H9 (cell line): ENCODE results near the gene ICE2. TPM values are rescaled to one million over a fixed set of nuclear protein-coding genes. Genes with fewer than 3 reads are reported as not detected.

Experiments used
- DNase-seq: peaks from one replicate; pipeline ENCODE4 v3.0.0-alpha.2; 2017
- H2AFZ ChIP-seq: one replicate; pipeline ENCODE4 v1.6.1; 2013; ENCODE audit warnings: mild to moderate bottlenecking, low read length, control low read depth, moderate library complexity
- H2AK5ac ChIP-seq: 2 replicates; pipeline ENCODE4 v1.6.1; 2013; ENCODE audit warnings: low read length, control low read depth, mixed read lengths; ENCODE audit not compliant: insufficient read length
- H2BK120ac ChIP-seq: one replicate; pipeline ENCODE4 v1.6.1; 2013; ENCODE audit warnings: low read depth, mild to moderate bottlenecking, low read length, control low read depth, inconsistent platforms; ENCODE audit not compliant: poor library complexity, severe bottlenecking
- H2BK12ac ChIP-seq: 2 replicates; pipeline ENCODE4 v1.6.1; 2013; ENCODE audit warnings: low read length, control low read depth, mixed read lengths, low read depth; ENCODE audit not compliant: insufficient read length
- H2BK15ac ChIP-seq: 2 replicates; pipeline ENCODE4 v1.6.1; 2013; ENCODE audit warnings: low read depth, low read length, control low read depth
- H2BK20ac ChIP-seq: one replicate; pipeline ENCODE4 v1.6.1; 2013; ENCODE audit warnings: low read depth, mild to moderate bottlenecking, low read length, control low read depth, inconsistent platforms; ENCODE audit not compliant: poor library complexity, severe bottlenecking
- H2BK5ac ChIP-seq: 2 replicates; pipeline ENCODE4 v1.6.1; 2013; ENCODE audit warnings: low read length, control low read depth, mixed read lengths; ENCODE audit not compliant: insufficient read length
- H3K14ac ChIP-seq: 2 replicates; pipeline ENCODE4 v1.6.1; 2013; ENCODE audit warnings: low read length, control low read depth; ENCODE audit not compliant: insufficient read depth
- H3K18ac ChIP-seq: 2 replicates; pipeline ENCODE4 v1.6.1; 2013; ENCODE audit warnings: low read depth, mild to moderate bottlenecking, mixed read lengths, low read length, control low read depth; ENCODE audit not compliant: insufficient read length
- H3K23ac ChIP-seq: 2 replicates; pipeline ENCODE4 v1.6.1; 2013; ENCODE audit warnings: low read length, control low read depth, mixed read lengths, low read depth; ENCODE audit not compliant: insufficient read length
- H3K23me2 ChIP-seq: 2 replicates; pipeline ENCODE4 v1.6.1; 2013; ENCODE audit warnings: low read depth, mild to moderate bottlenecking, mixed read lengths, low read length, control low read depth; ENCODE audit not compliant: insufficient read length, poor library complexity, severe bottlenecking
- H3K27ac ChIP-seq: 2 replicates; pipeline ENCODE4 v1.5.1; 2013; ENCODE audit warnings: low read length, control low read depth, mixed read lengths, low read depth; ENCODE audit not compliant: insufficient read length
- H3K27me3 ChIP-seq: 2 replicates; pipeline ENCODE4 v1.6.1; 2013; ENCODE audit warnings: low read length, control low read depth, inconsistent platforms; ENCODE audit not compliant: insufficient read depth
- H3K4ac ChIP-seq: 2 replicates; pipeline ENCODE4 v1.6.1; 2013; ENCODE audit warnings: low read depth, mild to moderate bottlenecking, control low read depth, inconsistent platforms, low read length, moderate library complexity
- H3K4me1 ChIP-seq: 2 replicates; pipeline ENCODE4 v1.6.1; 2013; ENCODE audit warnings: low read length, control low read depth, inconsistent platforms; ENCODE audit not compliant: insufficient read depth
- H3K4me2 ChIP-seq: 2 replicates; pipeline ENCODE4 v1.6.1; 2013; ENCODE audit warnings: low read length, control low read depth, mixed read lengths; ENCODE audit not compliant: insufficient read length, insufficient read depth
- H3K56ac ChIP-seq: 2 replicates; pipeline ENCODE4 v1.6.1; 2013; ENCODE audit warnings: low read depth, mild to moderate bottlenecking, mixed read lengths, low read length, control low read depth; ENCODE audit not compliant: insufficient read length
- H3K79me1 ChIP-seq: 2 replicates; pipeline ENCODE4 v1.6.1; 2013; ENCODE audit warnings: low read depth, mild to moderate bottlenecking, moderate library complexity, low read length, control low read depth, inconsistent platforms; ENCODE audit not compliant: insufficient read depth, poor library complexity, severe bottlenecking
- H3K79me2 ChIP-seq: 2 replicates; pipeline ENCODE4 v1.6.1; 2013; ENCODE audit warnings: low read length, control low read depth, inconsistent platforms; ENCODE audit not compliant: insufficient read depth
- H3K9ac ChIP-seq: 2 replicates; pipeline ENCODE4 v1.6.1; 2013; ENCODE audit warnings: low read length, control low read depth, mixed read lengths; ENCODE audit not compliant: insufficient read length; ENCODE audit errors: extremely low read depth
- H3K9me3 ChIP-seq: one replicate; pipeline ENCODE4 v1.6.1; 2013; ENCODE audit warnings: low read depth, low read length, inconsistent platforms; ENCODE audit not compliant: control insufficient read depth
- H3T11ph ChIP-seq: one replicate; pipeline ENCODE4 v1.6.1; 2013; ENCODE audit warnings: mild to moderate bottlenecking, low read length, control low read depth, inconsistent platforms
- H4K20me1 ChIP-seq: one replicate; pipeline ENCODE4 v1.6.1; 2013; ENCODE audit not compliant: control insufficient read depth, insufficient read length, insufficient read depth
- H4K5ac ChIP-seq: 2 replicates; pipeline ENCODE4 v1.6.1; 2013; ENCODE audit warnings: low read depth, mild to moderate bottlenecking, mixed read lengths, low read length, control low read depth; ENCODE audit not compliant: insufficient read length
- H4K8ac ChIP-seq: replicated peaks from 2 replicates; pipeline ENCODE4 v1.6.1; 2013; ENCODE audit warnings: low read length, control low read depth, mixed read lengths, low read depth; ENCODE audit not compliant: insufficient read length
- H4K91ac ChIP-seq: 2 replicates; pipeline ENCODE4 v1.6.1; 2013; ENCODE audit warnings: low read depth, mild to moderate bottlenecking, moderate library complexity, mixed read lengths, low read length, control low read depth; ENCODE audit not compliant: insufficient read length
- H3K27ac Mint-ChIP-seq, 3 experiments: 2 replicates in 2 of 3; 3 replicates in 1 of 3; pipeline ENCODE4 v1.8.0; 2020 to 2021; ENCODE audit warnings: mixed read lengths in 3 of 3, mild to moderate bottlenecking in 1 of 3, moderate library complexity in 1 of 3
- H3K27me3 Mint-ChIP-seq: 2 replicates; pipeline ENCODE4 v1.8.0; 2021; ENCODE audit warnings: low read depth, mild to moderate bottlenecking, moderate library complexity, mixed read lengths
- H3K36me3 Mint-ChIP-seq, 3 experiments: 2 replicates in 2 of 3; 3 replicates in 1 of 3; pipeline ENCODE4 v1.8.0; 2020 to 2021; ENCODE audit warnings: low read depth in 3 of 3, mixed read lengths in 3 of 3; ENCODE audit not compliant: insufficient read depth in 1 of 3
- H3K4me1 Mint-ChIP-seq, 2 experiments: 2 replicates each; pipeline ENCODE4 v1.8.0; 2020; ENCODE audit warnings: mixed read lengths in 2 of 2
- H3K4me3 Mint-ChIP-seq, 2 experiments: 2 replicates in 1 of 2; 3 replicates in 1 of 2; pipeline ENCODE4 v1.8.0; 2020 to 2021; ENCODE audit warnings: mild to moderate bottlenecking in 2 of 2, mixed read lengths in 2 of 2, moderate library complexity in 1 of 2
- H3K9me3 Mint-ChIP-seq, 2 experiments: 2 replicates in 1 of 2; 3 replicates in 1 of 2; pipeline ENCODE4 v1.8.0; 2020; ENCODE audit warnings: mild to moderate bottlenecking in 2 of 2, mixed read lengths in 2 of 2, moderate library complexity in 1 of 2
- WGBS: extraction: QIAGEN DNeasy Blood & Tissue Kit; methylation state at CpG from one replicate; pipeline ENCODE4 v1.1.7; 2013; ENCODE audit warnings: missing lambda C conversion rate, low lambda C conversion rate, mixed read lengths; ENCODE audit not compliant: insufficient read length; ENCODE audit errors: extremely low coverage; 5-methylcytosine and 5-hydroxymethylcytosine counted together
- total RNA-seq: library from RNA; stranded (reverse); gene quantifications from 2 replicates; pipeline ENCODE4 v1.2.1, GENCODE V29; 2021
- TF ChIP-seq, protein P1 (sequence below): fragments of 200-600 bp; sonication (generic); conservative IDR thresholded peaks from 3 replicates; pipeline ENCODE4 v1.8.0; 2021; ENCODE audit warnings: antibody characterized with exemption, mild to moderate bottlenecking

Gene ICE2
- total RNA-seq, 1 experiment from 2014 or later, result 76.3 TPM

DNA sequence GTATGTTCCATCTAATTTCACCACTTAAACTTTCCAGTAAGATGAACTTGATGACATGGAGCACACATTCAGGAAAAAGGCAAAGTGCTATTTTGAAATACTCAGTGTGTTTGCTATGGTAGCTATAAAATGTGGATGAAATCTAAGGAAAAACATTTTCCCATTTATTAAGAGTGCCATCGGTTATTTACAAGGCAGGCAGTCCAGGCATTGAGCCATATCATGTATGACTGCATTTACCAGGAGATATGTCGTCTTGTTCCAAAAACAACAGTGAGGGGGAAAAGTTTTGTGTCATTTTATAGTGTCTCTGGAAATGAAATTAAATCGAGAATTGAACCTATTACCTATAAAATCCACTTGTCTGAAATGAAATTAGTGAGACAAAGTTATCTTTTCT, 94.9 kb downstream of the ICE2 start:
- H3K14ac ChIP-seq, result no peak overlapping the region
- H3K56ac ChIP-seq, result no peak overlapping the region
- H4K5ac ChIP-seq, result no peak overlapping the region
- no peaks in the 10 kb centered on the region for H3K23me2 ChIP-seq
- no peak overlapping the region for H3K23ac ChIP-seq
- H2AK5ac ChIP-seq, result no peak overlapping the region
- no CpG with 5 or more reads among the region's 3 CpGs for WGBS
- no peak overlapping the region for H2BK5ac ChIP-seq
- H4K20me1 ChIP-seq, result no peaks in the 10 kb centered on the region
- no peak overlapping the region for H2BK120ac ChIP-seq
- no peaks in the 10 kb centered on the region for H3K4me1 ChIP-seq
- H3K27me3 ChIP-seq, result no peaks in the 10 kb centered on the region
- H4K8ac ChIP-seq, result no peak overlapping the region
- Mint-ChIP-seq H3K36me3 (peaks cover 0 to 12% (median 5%) of the 10 kb centered on the region in 3 experiments; a peak in 3 of 7 replicates), H3K9me3 (no peaks in the 10 kb centered on the region), H3K4me3 (no peak overlapping the region), H3K4me1 (peaks cover 0 to 2% of the 10 kb centered on the region in 2 experiments; a peak in 1 of 4 replicates), H3K27me3 (no peaks in the 10 kb centered on the region; the same call in 1 of the 2 replicates), H3K27ac (no peak overlapping the region)
- H2BK12ac ChIP-seq, result no peak overlapping the region
- no peaks in the 10 kb centered on the region for H3K79me1 ChIP-seq
- no peak overlapping the region for H2BK20ac ChIP-seq
- H4K91ac ChIP-seq, result no peak overlapping the region
- no peak overlapping the region for H2BK15ac ChIP-seq
- no peak overlapping the region for H3K4me2 ChIP-seq
- H3T11ph ChIP-seq, result no peak overlapping the region
- H3K27ac ChIP-seq, result no peak overlapping the region
- H3K9me3 ChIP-seq, result no peaks in the 10 kb centered on the region
- H3K9ac ChIP-seq, result no peak overlapping the region
- no peak overlapping the region for H3K4ac ChIP-seq
- DNase-seq, result no peak
- H2AFZ ChIP-seq, result no peak overlapping the region
- H3K79me2 ChIP-seq, result peaks cover 3% of the 10 kb centered on the region; the same call in 1 of the 2 replicates
- no peak overlapping the region for H3K18ac ChIP-seq
- TF ChIP-seq, protein P1, sequence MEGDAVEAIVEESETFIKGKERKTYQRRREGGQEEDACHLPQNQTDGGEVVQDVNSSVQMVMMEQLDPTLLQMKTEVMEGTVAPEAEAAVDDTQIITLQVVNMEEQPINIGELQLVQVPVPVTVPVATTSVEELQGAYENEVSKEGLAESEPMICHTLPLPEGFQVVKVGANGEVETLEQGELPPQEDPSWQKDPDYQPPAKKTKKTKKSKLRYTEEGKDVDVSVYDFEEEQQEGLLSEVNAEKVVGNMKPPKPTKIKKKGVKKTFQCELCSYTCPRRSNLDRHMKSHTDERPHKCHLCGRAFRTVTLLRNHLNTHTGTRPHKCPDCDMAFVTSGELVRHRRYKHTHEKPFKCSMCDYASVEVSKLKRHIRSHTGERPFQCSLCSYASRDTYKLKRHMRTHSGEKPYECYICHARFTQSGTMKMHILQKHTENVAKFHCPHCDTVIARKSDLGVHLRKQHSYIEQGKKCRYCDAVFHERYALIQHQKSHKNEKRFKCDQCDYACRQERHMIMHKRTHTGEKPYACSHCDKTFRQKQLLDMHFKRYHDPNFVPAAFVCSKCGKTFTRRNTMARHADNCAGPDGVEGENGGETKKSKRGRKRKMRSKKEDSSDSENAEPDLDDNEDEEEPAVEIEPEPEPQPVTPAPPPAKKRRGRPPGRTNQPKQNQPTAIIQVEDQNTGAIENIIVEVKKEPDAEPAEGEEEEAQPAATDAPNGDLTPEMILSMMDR, result no peak
